Psoas muscle (tissue), 8 donors: ENCODE data around the gene LMOD1. TPM values are rescaled to one million over a fixed set of nuclear protein-coding genes. Genes with fewer than 3 reads are reported as not detected.
A peak's percentile ranks its signal among the peaks of the same experiment; 100 is the strongest.

Source experiments
- ATAC-seq, 4 donors: fragments of 200-7000 bp; cut with Tn5 transposase; one replicate each; pipeline ENCODE4 v1.9.1; 2020; ENCODE audit warnings: moderate library complexity in 3 of 4, mild to moderate bottlenecking in 2 of 4
- DNase-seq, 2 donors: peaks; one replicate each; pipeline ENCODE4 v3.0.0-alpha.2; 2020
- H3K27ac ChIP-seq: fragments of 200-600 bp; one replicate; pipeline ENCODE4 v1.8.0; 2022
- H3K27me3 ChIP-seq, 3 donors: fragments of 200-600 bp in 1 of 3; one replicate each; pipeline versions ENCODE4 v1.6.1 to v1.8.0; 2013 to 2022; ENCODE audit warnings: low read length in 2 of 3, mild to moderate bottlenecking in 2 of 3, moderate library complexity in 1 of 3; ENCODE audit not compliant: insufficient read depth in 3 of 3
- H3K36me3 ChIP-seq, 2 donors: fragments of 200-600 bp in 1 of 2; one replicate each; pipeline versions ENCODE4 v1.6.1 to v1.8.0; 2013 to 2022; ENCODE audit warnings: low read depth in 1 of 2, mild to moderate bottlenecking in 1 of 2, moderate library complexity in 1 of 2; ENCODE audit not compliant: insufficient read depth in 1 of 2
- H3K4me1 ChIP-seq: fragments of 200-600 bp; one replicate; pipeline ENCODE4 v1.8.0; 2022
- H3K4me3 ChIP-seq: fragments of 200-600 bp; one replicate; pipeline ENCODE4 v1.8.0; 2022; ENCODE audit warnings: mild to moderate bottlenecking
- H3K9me3 ChIP-seq: fragments of 200-600 bp; one replicate; pipeline ENCODE4 v1.8.0; 2022
- WGBS, 3 donors: extraction: QIAGEN DNeasy Blood & Tissue Kit; methylation state at CpG; one replicate each; pipeline versions ENCODE4 v1.1.6 to v1.1.7; 2013; 5-methylcytosine and 5-hydroxymethylcytosine counted together
- intact Hi-C, 2 donors: fragments of 100-400 bp; cut with DNase I; formaldehyde crosslinking; loops; one replicate each; pipeline versions ENCODE4 v1.11.0 to v1.14.2; 2022
- polyA plus RNA-seq, 3 donors: library from polyadenylated mRNA; stranded (reverse); fragments of 200-250 nt; gene quantifications; one replicate each; pipeline ENCODE4 v1.2.3, GENCODE V29; 2013
- total RNA-seq, 4 donors: library from RNA; stranded (reverse); fragmentation: NEBNext Ultra II Directional in 2 of 4; extraction: Animal tissue kit (Norgen Biotek cat#: 25700) in 2 of 4; gene quantifications; one replicate each; pipeline versions ENCODE4 v1.2.1 to v1.2.4, GENCODE V29; 2021 to 2023
- TF ChIP-seq, protein P1 (sequence below): fragments of 200-600 bp; IDR thresholded peaks from one replicate; pipeline ENCODE4 v1.8.0; 2022; ENCODE audit warnings: antibody characterized with exemption
- donor health status: healthy with polysubstance abuse.
- donor health status: DM: no; HTN: no; CAD: no; lungs with moderate emphysema.
- donor health status: Bipolar disorder and iron deficiency.
- donor health status: healthy.
- donor health status: DM: yes; HTN: yes; CAD: no.
- donor health status: DM: no; HTN: no; CAD: no.
- donor health status: DM: no; HTN: no; CAD: no.
- donor health status: DM: yes; HTN: yes; CAD: no.

LMOD1 gene
- total and polyA plus RNA-seq, 7 donors: 4.9 to 45.4 (median 15.5) TPM

DNA sequence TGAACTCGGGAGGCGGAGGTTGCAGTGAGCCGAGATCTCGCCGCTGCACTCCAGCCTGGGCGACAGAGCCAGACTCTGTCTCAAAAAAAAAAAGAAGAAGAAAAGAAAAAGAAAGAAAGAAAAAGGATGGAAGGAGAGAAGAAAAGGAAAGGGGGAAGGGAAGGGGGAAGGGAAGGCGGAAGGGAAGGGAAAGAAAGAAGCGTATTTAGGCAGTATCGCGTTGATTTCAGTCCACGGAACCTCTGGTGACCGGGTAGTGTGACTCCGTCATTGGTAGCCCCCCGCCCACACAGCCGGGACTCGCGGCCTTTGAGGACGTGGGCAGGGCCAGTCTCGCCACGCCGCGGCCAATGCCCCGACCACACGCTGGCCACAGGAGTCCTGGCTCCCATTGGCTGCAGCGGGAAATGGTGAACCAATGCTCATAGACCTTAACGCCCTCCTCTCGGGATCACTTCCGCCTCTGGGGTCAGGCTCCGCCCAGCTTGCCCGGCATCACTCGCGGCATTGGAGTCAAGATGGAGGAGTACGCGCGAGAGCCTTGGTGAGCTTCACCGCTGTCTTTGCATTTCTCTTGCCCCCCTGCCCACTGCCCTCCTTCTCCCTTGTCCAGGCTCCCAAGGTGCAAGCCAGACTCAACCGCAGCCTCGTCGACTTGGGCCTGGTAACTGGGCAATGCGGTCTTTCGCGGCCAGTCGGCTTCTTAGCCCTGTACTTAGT, 8.8 kb upstream of the LMOD1 start, which contains the start of gene TIMM17A:
TIMM17A (plus strand) TSS at position 495 of the 720 bp plus-strand sequence; CDS start at position 519, 24 bp downstream.
- H3K36me3 ChIP-seq: peaks cover 4 to 34% of the 10 kb centered on the region in 2 donors
- WGBS, 3 donors: 1% methylated on average over 43 of the region's 43 CpGs
- peak within 1 kb of the TSS; percentile 77 for H3K4me3 ChIP-seq
- peak within 1 kb of the TSS; percentile 86 for H3K27ac ChIP-seq
- H3K4me1 ChIP-seq: peaks cover 6% of the 10 kb centered on the region
- DNase-seq: peak; percentile 97 to 98
- intact Hi-C loops: loop anchor here (5.0 kb wide), 1 partner anchor 58 kb away; no protein-coding TSS in a partner anchor
- no peaks in the 10 kb centered on the region for H3K9me3 ChIP-seq
- TF ChIP-seq, protein P1, sequence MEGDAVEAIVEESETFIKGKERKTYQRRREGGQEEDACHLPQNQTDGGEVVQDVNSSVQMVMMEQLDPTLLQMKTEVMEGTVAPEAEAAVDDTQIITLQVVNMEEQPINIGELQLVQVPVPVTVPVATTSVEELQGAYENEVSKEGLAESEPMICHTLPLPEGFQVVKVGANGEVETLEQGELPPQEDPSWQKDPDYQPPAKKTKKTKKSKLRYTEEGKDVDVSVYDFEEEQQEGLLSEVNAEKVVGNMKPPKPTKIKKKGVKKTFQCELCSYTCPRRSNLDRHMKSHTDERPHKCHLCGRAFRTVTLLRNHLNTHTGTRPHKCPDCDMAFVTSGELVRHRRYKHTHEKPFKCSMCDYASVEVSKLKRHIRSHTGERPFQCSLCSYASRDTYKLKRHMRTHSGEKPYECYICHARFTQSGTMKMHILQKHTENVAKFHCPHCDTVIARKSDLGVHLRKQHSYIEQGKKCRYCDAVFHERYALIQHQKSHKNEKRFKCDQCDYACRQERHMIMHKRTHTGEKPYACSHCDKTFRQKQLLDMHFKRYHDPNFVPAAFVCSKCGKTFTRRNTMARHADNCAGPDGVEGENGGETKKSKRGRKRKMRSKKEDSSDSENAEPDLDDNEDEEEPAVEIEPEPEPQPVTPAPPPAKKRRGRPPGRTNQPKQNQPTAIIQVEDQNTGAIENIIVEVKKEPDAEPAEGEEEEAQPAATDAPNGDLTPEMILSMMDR: no peak
- peak; percentile 100 for ATAC-seq
- H3K27me3 ChIP-seq: no peaks in the 10 kb centered on the region

DNA sequence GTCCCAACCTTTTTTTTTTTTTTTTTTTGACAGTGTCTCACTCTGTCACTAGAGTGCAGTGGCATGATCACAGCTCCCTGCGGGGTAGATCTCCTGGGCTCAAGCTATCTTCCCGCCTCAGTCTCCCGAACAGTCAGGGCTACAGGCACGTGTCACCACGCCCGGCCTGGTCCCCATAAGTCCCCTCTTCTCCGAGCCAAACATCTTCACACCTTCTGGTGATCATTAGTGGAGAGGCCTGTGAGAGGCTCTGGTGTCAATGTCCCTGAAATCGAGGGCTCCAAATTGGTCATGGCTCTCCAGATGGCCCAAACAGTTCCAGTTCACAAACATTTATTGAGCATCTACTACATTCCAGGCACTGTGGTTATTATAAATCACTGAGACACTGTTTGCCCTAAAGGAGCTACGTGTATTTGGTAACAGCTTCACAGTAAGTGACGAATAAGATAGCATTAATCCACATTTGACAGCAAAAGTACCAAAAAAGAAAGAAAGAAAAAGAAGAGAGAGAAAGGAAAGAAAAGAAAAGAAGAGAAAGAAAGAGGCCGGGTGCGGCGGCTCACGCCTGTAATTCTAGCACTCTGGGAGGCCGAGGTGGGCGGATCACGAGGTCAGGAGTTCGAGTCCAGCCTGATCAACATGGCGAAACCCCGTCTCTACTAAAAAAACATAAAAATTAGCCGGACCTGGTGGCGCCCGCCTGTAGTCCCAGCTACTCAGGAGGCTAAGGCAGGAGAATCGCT, 8.1 kb upstream of the LMOD1 start:
- TF ChIP-seq, protein P1: no peak
- no peaks in the 10 kb centered on the region for H3K27me3 ChIP-seq
- peaks cover 6% of the 10 kb centered on the region for H3K4me1 ChIP-seq
- ATAC-seq (peak in 3 of 4 donors; percentile 1 to 23 (median 1)), DNase-seq (no peak)
- peak overlapping the region; percentile 86 for H3K27ac ChIP-seq
- H3K36me3 ChIP-seq: peaks cover 4 to 27% of the 10 kb centered on the region in 2 donors
- WGBS, 3 donors: 52 to 54% (median 54%) methylated on average over 24 of the region's 24 CpGs
- H3K9me3 ChIP-seq: no peaks in the 10 kb centered on the region
- intact Hi-C loops: loop anchor here (5.0 kb wide), 1 partner anchor 57 kb away; no protein-coding TSS in a partner anchor
- peak overlapping the region; percentile 77 for H3K4me3 ChIP-seq

- no peaks in the 10 kb centered on the region for H3K27me3 ChIP-seq
- intact Hi-C loops: no loop called here
- H3K9me3 ChIP-seq: no peaks in the 10 kb centered on the region
- no peak for DNase-seq
- no peak overlapping the region for H3K27ac ChIP-seq
- H3K4me1 ChIP-seq: peaks cover 6% of the 10 kb centered on the region
- no peaks in the 10 kb centered on the region for H3K36me3 ChIP-seq
- H3K4me3 ChIP-seq: no peak overlapping the region
- TF ChIP-seq, protein P1: no peak
- no peak for ATAC-seq
Measured at GRCh38 chr1:201949491-201949890, 3.1 kb upstream of the LMOD1 start.

DNA sequence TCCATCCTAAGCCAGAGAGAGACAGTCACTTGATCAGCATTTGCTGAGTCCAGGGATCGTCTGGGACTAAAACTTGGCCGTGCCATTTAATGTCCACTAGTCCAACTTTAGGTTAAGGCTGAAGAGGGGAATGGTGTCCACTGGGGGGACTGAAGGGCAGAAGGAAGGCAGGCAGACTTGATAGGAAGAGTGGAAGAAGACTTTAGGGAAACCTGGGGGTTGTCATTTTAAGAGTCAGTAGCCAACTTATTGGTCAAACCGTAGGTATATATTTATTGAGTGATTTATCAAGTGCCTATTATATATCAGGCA, 1.3 kb upstream of the LMOD1 start:
- H3K36me3 ChIP-seq: no peaks in the 10 kb centered on the region
- TF ChIP-seq, protein P1: no peak
- H3K27me3 ChIP-seq: no peaks in the 10 kb centered on the region
- intact Hi-C loops: loop anchor here in 1 of 2 donors (2.0 kb wide), 1 partner anchor 59 kb away; the partner anchor contains the start of gene SHISA4
- peaks cover 11% of the 10 kb centered on the region for H3K4me1 ChIP-seq
- H3K9me3 ChIP-seq: no peaks in the 10 kb centered on the region
- H3K4me3 ChIP-seq: peak overlapping the region; percentile 84
- DNase-seq (no peak), ATAC-seq (peak in 1 of 4 donors; percentile 37)
- peak overlapping the region; percentile 86 for H3K27ac ChIP-seq
- WGBS, 3 donors: 25 to 37% (median 25%) methylated on average over 3 of the region's 3 CpGs
